Tibial artery (tissue), 4 donors: ENCODE measurements around the gene BMI1.

Experiments
- DNase-seq, 2 donors: peaks; one replicate each; pipeline ENCODE4 v3.0.0-alpha.2; 2019
- H3K27ac ChIP-seq, 2 donors: fragments of 200-600 bp; sonication (generic) in 1 of 2; 1 replicate in 1 of 2; 2 replicates in 1 of 2; pipeline ENCODE4 v1.5.1; 2018 to 2019; ENCODE audit warnings: mild to moderate bottlenecking in 1 of 2
- H3K27me3 ChIP-seq, 2 donors: fragments of 200-600 bp; sonication (generic) in 1 of 2; one replicate each; pipeline versions ENCODE4 v1.5.1 to v1.6.0; 2016 to 2019
- H3K36me3 ChIP-seq, 3 donors: fragments of 200-600 bp; sonication (generic) in 2 of 3; one replicate each; pipeline ENCODE4 v1.5.1; 2016 to 2019; ENCODE audit warnings: mild to moderate bottlenecking in 2 of 3
- H3K4me1 ChIP-seq, 4 donors: fragments of 200-600 bp; sonication (generic) in 2 of 4; 1 replicate in 3 of 4; 2 replicates in 1 of 4; pipeline ENCODE4 v1.5.1; 2016 to 2019
- H3K4me3 ChIP-seq, 2 donors: fragments of 200-600 bp; sonication (generic) in 1 of 2; 1 replicate in 1 of 2; 2 replicates in 1 of 2; pipeline ENCODE4 v1.5.1; 2018 to 2019; ENCODE audit warnings: mild to moderate bottlenecking in 2 of 2
- H3K9me3 ChIP-seq, 3 donors: fragments of 200-600 bp; sonication (generic) in 1 of 3; one replicate each; pipeline ENCODE4 v1.5.1; 2016 to 2019
- intact Hi-C: fragments of 100-400 bp; cut with DNase I; formaldehyde crosslinking; loops from one replicate; pipeline ENCODE4 v1.15.0; 2023; ENCODE audit warnings: low total_unique reads
- TF ChIP-seq, protein P1 (sequence below), 2 experiments: fragments of 200-600 bp in 1 of 2; fragments of 450-650 bp in 1 of 2; IDR thresholded peaks; one replicate each; pipeline ENCODE4 v1.5.1; 2017 to 2019; ENCODE audit warnings: antibody characterized with exemption in 2 of 2, mild to moderate bottlenecking in 1 of 2, moderate library complexity in 1 of 2

Gene BMI1

DNA sequence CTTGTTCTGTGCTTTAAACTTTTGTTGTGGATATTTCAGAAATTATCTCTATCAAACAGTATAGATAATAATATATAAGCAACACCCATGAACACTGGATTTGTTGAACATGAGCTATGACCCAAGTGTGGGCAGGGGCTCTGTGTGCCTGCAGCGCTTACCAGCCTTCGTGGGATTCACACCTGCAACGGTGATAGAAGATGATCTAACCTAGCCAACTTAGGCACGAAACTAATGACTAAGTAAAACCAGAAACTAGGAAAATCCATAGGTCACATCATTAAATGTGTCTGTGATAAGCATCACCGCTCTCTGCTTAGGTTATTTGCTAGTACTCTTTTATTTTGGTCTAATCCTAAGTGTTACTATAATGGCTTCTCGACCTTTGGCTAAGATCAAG, 42.4 kb downstream of the BMI1 start:
- TF ChIP-seq, protein P1, sequence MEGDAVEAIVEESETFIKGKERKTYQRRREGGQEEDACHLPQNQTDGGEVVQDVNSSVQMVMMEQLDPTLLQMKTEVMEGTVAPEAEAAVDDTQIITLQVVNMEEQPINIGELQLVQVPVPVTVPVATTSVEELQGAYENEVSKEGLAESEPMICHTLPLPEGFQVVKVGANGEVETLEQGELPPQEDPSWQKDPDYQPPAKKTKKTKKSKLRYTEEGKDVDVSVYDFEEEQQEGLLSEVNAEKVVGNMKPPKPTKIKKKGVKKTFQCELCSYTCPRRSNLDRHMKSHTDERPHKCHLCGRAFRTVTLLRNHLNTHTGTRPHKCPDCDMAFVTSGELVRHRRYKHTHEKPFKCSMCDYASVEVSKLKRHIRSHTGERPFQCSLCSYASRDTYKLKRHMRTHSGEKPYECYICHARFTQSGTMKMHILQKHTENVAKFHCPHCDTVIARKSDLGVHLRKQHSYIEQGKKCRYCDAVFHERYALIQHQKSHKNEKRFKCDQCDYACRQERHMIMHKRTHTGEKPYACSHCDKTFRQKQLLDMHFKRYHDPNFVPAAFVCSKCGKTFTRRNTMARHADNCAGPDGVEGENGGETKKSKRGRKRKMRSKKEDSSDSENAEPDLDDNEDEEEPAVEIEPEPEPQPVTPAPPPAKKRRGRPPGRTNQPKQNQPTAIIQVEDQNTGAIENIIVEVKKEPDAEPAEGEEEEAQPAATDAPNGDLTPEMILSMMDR (IDR thresholded peaks at IDR 0.05) = no peak
- H3K9me3 ChIP-seq = no peaks in the 10 kb centered on the region
- intact Hi-C loops = no loop called here

DNA sequence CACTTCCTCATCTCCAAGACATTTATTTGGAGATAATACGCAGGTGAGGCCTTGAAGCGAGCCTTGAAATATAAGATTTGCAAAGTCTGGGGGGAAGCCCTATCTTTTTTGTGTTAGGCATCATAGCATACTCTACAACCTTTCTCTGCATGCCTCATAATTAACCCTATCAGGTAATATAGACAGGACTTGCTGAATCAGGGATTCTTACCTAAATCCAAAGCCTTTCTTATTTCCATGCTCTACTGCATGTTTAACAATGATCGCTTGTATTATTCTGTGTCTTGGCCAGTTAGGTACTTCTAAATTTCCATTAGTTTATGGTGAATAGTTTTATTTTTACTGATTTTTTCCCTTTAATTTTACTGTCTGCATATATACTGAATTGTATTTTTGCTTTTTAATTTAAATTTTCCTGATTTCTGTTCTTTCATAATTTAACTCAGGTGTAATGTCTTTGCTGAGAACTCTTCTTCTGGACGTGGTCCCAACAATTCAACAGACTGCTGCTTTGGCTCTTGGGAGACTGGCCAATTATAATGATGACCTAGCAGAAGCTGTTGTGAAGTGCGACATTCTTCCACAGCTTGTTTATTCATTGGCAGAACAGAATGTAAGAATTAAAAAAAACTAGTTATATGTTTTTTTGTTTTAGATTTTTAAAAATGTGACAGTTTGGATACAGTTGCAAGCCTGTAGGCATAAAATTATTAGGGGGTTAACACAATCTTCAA, 43.7 kb downstream of the BMI1 start:
- peaks cover 0 to 13% of the 10 kb centered on the region in 2 donors for H3K27me3 ChIP-seq
- no peaks in the 10 kb centered on the region for H3K9me3 ChIP-seq
- H3K27ac ChIP-seq = no peak overlapping the region
- TF ChIP-seq, protein P1 (IDR thresholded peaks at IDR 0.05) = no peak
- DNase-seq = no peak
- no peak overlapping the region for H3K4me3 ChIP-seq
- H3K36me3 ChIP-seq = no peaks in the 10 kb centered on the region
- intact Hi-C loops = no loop called here
- no peaks in the 10 kb centered on the region for H3K4me1 ChIP-seq

More for the DNA sequence above, 42.4 kb downstream of the BMI1 start:
- no peak overlapping the region for H3K4me3 ChIP-seq
- H3K36me3 ChIP-seq = no peaks in the 10 kb centered on the region
- peaks cover 0 to 13% of the 10 kb centered on the region in 2 donors for H3K27me3 ChIP-seq
- H3K4me1 ChIP-seq = no peaks in the 10 kb centered on the region
- H3K27ac ChIP-seq = no peak overlapping the region
- no peak for DNase-seq

DNA sequence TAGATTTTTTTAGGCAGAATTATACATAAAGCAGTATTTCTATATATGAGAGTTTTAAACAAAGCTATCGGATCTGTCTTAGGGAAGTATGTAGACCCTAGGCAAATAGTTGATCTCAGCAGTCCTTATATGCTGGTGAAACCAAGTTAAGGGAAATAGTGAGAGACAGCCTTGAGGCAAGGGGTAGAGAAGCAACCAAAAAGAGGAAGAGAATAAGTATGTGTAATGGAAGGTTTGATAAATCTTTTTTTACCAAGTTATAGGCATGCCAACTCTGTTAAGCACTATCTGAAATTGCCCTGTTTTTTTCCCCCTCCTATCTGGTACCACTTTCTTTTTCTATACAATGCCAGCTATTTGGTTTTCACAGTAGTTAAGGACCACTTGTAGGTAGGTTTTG, 44.3 kb downstream of the BMI1 start:
- intact Hi-C loops = no loop called here
- no peak overlapping the region for H3K4me3 ChIP-seq
- peaks cover 0 to 13% of the 10 kb centered on the region in 2 donors for H3K27me3 ChIP-seq
- DNase-seq = no peak
- H3K9me3 ChIP-seq = no peaks in the 10 kb centered on the region
- TF ChIP-seq, protein P1 (IDR thresholded peaks at IDR 0.05) = no peak
- H3K4me1 ChIP-seq = no peaks in the 10 kb centered on the region
- no peaks in the 10 kb centered on the region for H3K36me3 ChIP-seq
- H3K27ac ChIP-seq = no peak overlapping the region

DNA sequence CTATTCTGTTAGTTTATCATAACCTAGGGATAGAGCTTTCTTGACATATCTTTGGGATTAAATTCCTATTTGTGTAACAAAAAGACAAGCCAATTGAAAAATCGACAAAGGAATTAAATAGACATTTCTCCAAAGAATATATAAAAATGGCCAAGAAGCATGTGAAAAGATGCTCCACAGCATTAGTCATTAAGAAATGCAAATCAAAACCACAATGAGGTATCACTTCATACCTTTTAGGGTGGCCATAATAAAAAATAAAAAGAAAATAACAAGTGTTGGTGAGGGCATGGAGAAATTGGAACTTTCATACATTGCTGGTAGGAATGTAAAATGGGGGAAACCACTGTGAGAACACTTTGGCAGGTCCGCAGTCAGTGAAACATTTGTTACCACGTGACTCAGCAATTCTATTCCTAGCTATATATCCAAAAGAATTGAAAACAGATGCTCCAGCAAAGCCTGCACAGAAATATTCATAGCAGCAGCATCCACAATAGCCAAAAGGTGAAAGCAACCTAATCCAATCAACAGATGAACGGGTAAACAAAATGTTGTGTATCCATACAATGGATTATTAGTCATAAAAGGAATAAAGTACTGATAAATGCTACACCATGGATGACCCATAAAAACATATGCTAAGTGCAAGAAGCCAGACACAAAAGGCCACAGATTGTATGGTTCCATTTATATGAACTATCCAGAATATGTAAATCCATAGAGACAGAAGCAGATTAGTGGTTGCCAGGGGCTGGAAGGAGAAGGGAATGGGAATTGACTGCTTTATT, 44.9 kb downstream of the BMI1 start:
- intact Hi-C loops = no loop called here
- Histone ChIP-seq H3K36me3 (no peaks in the 10 kb centered on the region), H3K4me3 (no peak overlapping the region), H3K27ac (no peak overlapping the region), H3K27me3 (peaks cover 0 to 13% of the 10 kb centered on the region in 2 donors), H3K4me1 (no peaks in the 10 kb centered on the region), H3K9me3 (no peaks in the 10 kb centered on the region)
- DNase-seq = no peak
- TF ChIP-seq, protein P1 (IDR thresholded peaks at IDR 0.05) = no peak

DNA sequence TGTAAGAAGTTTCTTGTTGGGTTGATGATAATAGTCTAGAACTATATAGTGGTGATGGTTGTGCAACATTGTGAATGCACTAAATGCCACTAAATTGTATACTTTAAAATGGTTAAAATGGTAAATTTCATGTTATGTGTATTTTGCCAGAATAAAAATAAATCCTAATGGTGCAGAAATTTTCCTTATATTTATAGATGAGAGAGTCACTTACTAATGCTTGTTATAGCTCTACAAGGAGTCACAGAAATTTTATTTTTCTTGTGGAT, 45.5 kb downstream of the BMI1 start:
- Histone ChIP-seq H3K27me3 (peaks cover 0 to 13% of the 10 kb centered on the region in 2 donors), H3K27ac (no peak overlapping the region), H3K36me3 (no peaks in the 10 kb centered on the region), H3K4me1 (no peaks in the 10 kb centered on the region), H3K4me3 (no peak overlapping the region), H3K9me3 (no peaks in the 10 kb centered on the region)
- intact Hi-C loops = no loop called here
- no peak for DNase-seq
- TF ChIP-seq, protein P1 (IDR thresholded peaks at IDR 0.05) = no peak
